ENCODE data around the gene ATL2. TPM values are rescaled to one million over a fixed set of nuclear protein-coding genes. Genes with fewer than 3 reads are reported as not detected.
A peak's percentile ranks its signal among the peaks of the same experiment; 100 is the strongest.
"Not testable (repeated sequence)": the region's sequence is repeated elsewhere in the genome, so short reads cannot be mapped to it uniquely, and the experiment has no call there.

The ATL2 gene
- total and polyA plus RNA-seq, 9 donors: 28.1 to 44.1 (median 31.7) TPM

GRCh38 chr2:38394041-38394440 lies 17.0 kb upstream of the ATL2 start:
- H3K9me3 ChIP-seq (replicated peaks; ENCODE audit: control insufficient read depth, low read depth, low read length): no peaks in the 10 kb centered on the region
- no peak for DNase-seq

GRCh38 chr2:38390947-38391346 lies 13.9 kb upstream of the ATL2 start:
- H3K27me3 ChIP-seq (ENCODE audit: control insufficient read depth, insufficient read depth, low read length): peaks cover 3% of the 10 kb centered on the region
- H3K27ac ChIP-seq (ENCODE audit: low read length): no peak overlapping the region
- no peak for DNase-seq
- H3K4me3 ChIP-seq (ENCODE audit: low read length): no peak overlapping the region
- WGBS (ENCODE audit: insufficient coverage): 33% methylated on average over 1 of the region's 3 CpGs
- H3K4me1 ChIP-seq (ENCODE audit: control insufficient read depth, insufficient read depth, low read length): no peaks in the 10 kb centered on the region
- H3K9me3 ChIP-seq (replicated peaks; ENCODE audit: control insufficient read depth, low read depth, low read length): no peaks in the 10 kb centered on the region
- H3K36me3 ChIP-seq (ENCODE audit: control insufficient read depth, insufficient read depth, low read length): no peaks in the 10 kb centered on the region

More at GRCh38 chr2:38394041-38394440, 17.0 kb upstream of the ATL2 start:
- no peak overlapping the region for H3K27ac ChIP-seq (ENCODE audit: low read length)
- no peaks in the 10 kb centered on the region for H3K36me3 ChIP-seq (ENCODE audit: control insufficient read depth, insufficient read depth, low read length)
- peaks cover 3% of the 10 kb centered on the region for H3K27me3 ChIP-seq (ENCODE audit: control insufficient read depth, insufficient read depth, low read length)
- WGBS (ENCODE audit: insufficient coverage): 100% methylated on average over 1 of the region's 2 CpGs
- no peaks in the 10 kb centered on the region for H3K4me1 ChIP-seq (ENCODE audit: control insufficient read depth, insufficient read depth, low read length)
- no peak overlapping the region for H3K4me3 ChIP-seq (ENCODE audit: low read length)

GRCh38 chr2:38387887-38388286 lies 10.8 kb upstream of the ATL2 start:
- 94% methylated on average over 3 of the region's 4 CpGs for WGBS (ENCODE audit: insufficient coverage)

GRCh38 chr2:38386821-38387220 lies 9.7 kb upstream of the ATL2 start:
- Histone ChIP-seq H3K36me3 (ENCODE audit: control insufficient read depth, insufficient read depth, low read length) (no peaks in the 10 kb centered on the region), H3K9me3 (replicated peaks; ENCODE audit: control insufficient read depth, low read depth, low read length) (no peaks in the 10 kb centered on the region), H3K4me3 (ENCODE audit: low read length) (no peak overlapping the region), H3K27ac (ENCODE audit: low read length) (no peak overlapping the region), H3K27me3 (ENCODE audit: control insufficient read depth, insufficient read depth, low read length) (peaks cover 3% of the 10 kb centered on the region), H3K4me1 (ENCODE audit: control insufficient read depth, insufficient read depth, low read length) (peaks cover 2% of the 10 kb centered on the region)
- 100% methylated on average over 1 of the region's 7 CpGs for WGBS (ENCODE audit: insufficient coverage)
- no peak for DNase-seq

More at GRCh38 chr2:38387887-38388286, 10.8 kb upstream of the ATL2 start:
- DNase-seq: no peak
- H3K27ac ChIP-seq (ENCODE audit: low read length): no peak overlapping the region
- no peaks in the 10 kb centered on the region for H3K36me3 ChIP-seq (ENCODE audit: control insufficient read depth, insufficient read depth, low read length)
- H3K4me1 ChIP-seq (ENCODE audit: control insufficient read depth, insufficient read depth, low read length): peaks cover 2% of the 10 kb centered on the region
- H3K4me3 ChIP-seq (ENCODE audit: low read length): no peak overlapping the region
- no peaks in the 10 kb centered on the region for H3K9me3 ChIP-seq (replicated peaks; ENCODE audit: control insufficient read depth, low read depth, low read length)
- peaks cover 3% of the 10 kb centered on the region for H3K27me3 ChIP-seq (ENCODE audit: control insufficient read depth, insufficient read depth, low read length)

- H3K4me1 ChIP-seq (ENCODE audit: control insufficient read depth, insufficient read depth, low read length): peaks cover 2% of the 10 kb centered on the region
- H3K27me3 ChIP-seq (ENCODE audit: control insufficient read depth, insufficient read depth, low read length): peaks cover 2% of the 10 kb centered on the region
- H3K9me3 ChIP-seq (replicated peaks; ENCODE audit: control insufficient read depth, low read depth, low read length): no peaks in the 10 kb centered on the region
- 71% methylated on average over 1 of the region's 2 CpGs for WGBS (ENCODE audit: insufficient coverage)
- H3K27ac ChIP-seq (ENCODE audit: low read length): no peak overlapping the region
- no peak overlapping the region for H3K4me3 ChIP-seq (ENCODE audit: low read length)
- H3K36me3 ChIP-seq (ENCODE audit: control insufficient read depth, insufficient read depth, low read length): no peaks in the 10 kb centered on the region
- DNase-seq: no peak
These were observed 9.3 kb upstream of the ATL2 start for GRCh38 chr2:38386377-38386776.

- Histone ChIP-seq H3K27me3 (ENCODE audit: control insufficient read depth, insufficient read depth, low read length) (no peaks in the 10 kb centered on the region), H3K9me3 (replicated peaks; ENCODE audit: control insufficient read depth, low read depth, low read length) (no peaks in the 10 kb centered on the region), H3K27ac (ENCODE audit: low read length) (no peak overlapping the region), H3K4me3 (ENCODE audit: low read length) (no peak overlapping the region), H3K4me1 (ENCODE audit: control insufficient read depth, insufficient read depth, low read length) (peaks cover 5% of the 10 kb centered on the region), H3K36me3 (ENCODE audit: control insufficient read depth, insufficient read depth, low read length) (no peaks in the 10 kb centered on the region)
- 83% methylated on average over 1 of the region's 3 CpGs for WGBS (ENCODE audit: insufficient coverage)
- no peak for DNase-seq
These were observed 7.3 kb upstream of the ATL2 start for GRCh38 chr2:38384338-38384737.

- not testable (repeated sequence) for H3K9me3 ChIP-seq (replicated peaks; ENCODE audit: control insufficient read depth, low read depth, low read length); H3K4me3 ChIP-seq (ENCODE audit: low read length); H3K36me3 ChIP-seq (ENCODE audit: control insufficient read depth, insufficient read depth, low read length); H3K27me3 ChIP-seq (ENCODE audit: control insufficient read depth, insufficient read depth, low read length); H3K4me1 ChIP-seq (ENCODE audit: control insufficient read depth, insufficient read depth, low read length); DNase-seq; H3K27ac ChIP-seq (ENCODE audit: low read length)
- 44% methylated on average over 5 of the region's 6 CpGs for WGBS (ENCODE audit: insufficient coverage)
These were observed 6.7 kb upstream of the ATL2 start for GRCh38 chr2:38383741-38384140.

GRCh38 chr2:38381381-38382143 lies 4.5 kb upstream of the ATL2 start:
- H3K27me3 ChIP-seq (ENCODE audit: control insufficient read depth, insufficient read depth, low read length): no peaks in the 10 kb centered on the region
- no peak overlapping the region for H3K27ac ChIP-seq (ENCODE audit: low read length)
- no peak for DNase-seq
- peaks cover 13% of the 10 kb centered on the region for H3K4me1 ChIP-seq (ENCODE audit: control insufficient read depth, insufficient read depth, low read length)
- no peaks in the 10 kb centered on the region for H3K36me3 ChIP-seq (ENCODE audit: control insufficient read depth, insufficient read depth, low read length)
- H3K4me3 ChIP-seq (ENCODE audit: low read length): no peak overlapping the region
- no peaks in the 10 kb centered on the region for H3K9me3 ChIP-seq (replicated peaks; ENCODE audit: control insufficient read depth, low read depth, low read length)
- no CpG with 5 or more reads among the region's 6 CpGs for WGBS (ENCODE audit: insufficient coverage)

GRCh38 chr2:38380397-38381130 lies 3.5 kb upstream of the ATL2 start:
- no peaks in the 10 kb centered on the region for H3K36me3 ChIP-seq (ENCODE audit: control insufficient read depth, insufficient read depth, low read length)
- no peaks in the 10 kb centered on the region for H3K9me3 ChIP-seq (replicated peaks; ENCODE audit: control insufficient read depth, low read depth, low read length)
- WGBS (ENCODE audit: insufficient coverage): 44% methylated on average over 9 of the region's 10 CpGs
- DNase-seq: peak; percentile 28
- no peak overlapping the region for H3K27ac ChIP-seq (ENCODE audit: low read length)
- H3K27me3 ChIP-seq (ENCODE audit: control insufficient read depth, insufficient read depth, low read length): no peaks in the 10 kb centered on the region
- no peak overlapping the region for H3K4me3 ChIP-seq (ENCODE audit: low read length)
- peaks cover 13% of the 10 kb centered on the region for H3K4me1 ChIP-seq (ENCODE audit: control insufficient read depth, insufficient read depth, low read length)

- peak overlapping the region; percentile 93 for H3K27ac ChIP-seq (ENCODE audit: low read length)
- H3K36me3 ChIP-seq (ENCODE audit: control insufficient read depth, insufficient read depth, low read length): no peaks in the 10 kb centered on the region
- H3K27me3 ChIP-seq (ENCODE audit: control insufficient read depth, insufficient read depth, low read length): no peaks in the 10 kb centered on the region
- peak; percentile 84 for DNase-seq
- WGBS (ENCODE audit: insufficient coverage): under 1% methylated on average over 80 of the region's 80 CpGs
- peak overlapping the region; percentile 70 for H3K4me3 ChIP-seq (ENCODE audit: low read length)
- peaks cover 12% of the 10 kb centered on the region for H3K4me1 ChIP-seq (ENCODE audit: control insufficient read depth, insufficient read depth, low read length)
- H3K9me3 ChIP-seq (replicated peaks; ENCODE audit: control insufficient read depth, low read depth, low read length): no peaks in the 10 kb centered on the region
These were observed 575 bp downstream of the ATL2 start for GRCh38 chr2:38376346-38377049.

Measured in muscle of leg (tissue), 11 donors.